Gastroesophageal sphincter (tissue), 3 donors: Measurements from ENCODE around the gene TYRO3.

ENCODE experiments used
- CTCF ChIP-seq, 4 experiments: fragments of 200-600 bp in 2 of 4; fragments of 450-650 bp in 2 of 4; sonication (generic) in 1 of 4; IDR thresholded peaks; one replicate each; pipeline ENCODE4 v1.5.1; 2017 to 2019; ENCODE audit warnings: antibody characterized with exemption in 4 of 4, mild to moderate bottlenecking in 2 of 4, moderate library complexity in 2 of 4
- POLR2AphosphoS5 ChIP-seq: sonication (generic); formaldehyde crosslinking; IDR thresholded peaks from one replicate; pipeline ENCODE4 v1.6.1; 2017; ENCODE audit warnings: antibody characterized with exemption

- TF ChIP-seq CTCF (IDR thresholded peaks at IDR 0.05) = no peak
- no peak for TF ChIP-seq POLR2AphosphoS5
Measured at GRCh38 chr15:41517895-41518449, 41.0 kb upstream of the TYRO3 start.
